OCI-LY1 (cell line): ENCODE measurements around the gene IL1RAPL2.

Source experiments
- H2AFZ ChIP-seq: fragments of 200-600 bp; sonication (generic), shearing (Covaris generic); 2 replicates; pipeline ENCODE4 v1.6.0; 2014; ENCODE audit warnings: antibody characterized with exemption, mild to moderate bottlenecking, low read length
- H3F3A ChIP-seq: fragments of 200-600 bp; sonication (generic), shearing (Covaris generic); 2 replicates; pipeline ENCODE4 v1.6.0; 2014; ENCODE audit warnings: mild to moderate bottlenecking, antibody characterized with exemption, low read length, moderate library complexity; ENCODE audit not compliant: insufficient read depth
- H3K27ac ChIP-seq: fragments of 200-600 bp; sonication (generic); 2 replicates; pipeline ENCODE4 v1.5.1; 2014; ENCODE audit warnings: low read length, mixed run types, mild to moderate bottlenecking, low read depth; ENCODE audit not compliant: poor library complexity, severe bottlenecking
- H3K27me3 ChIP-seq: fragments of 200-600 bp; sonication (generic); 2 replicates; pipeline ENCODE4 v1.6.0; 2014; ENCODE audit warnings: antibody characterized with exemption, mild to moderate bottlenecking, low read length, moderate library complexity; ENCODE audit not compliant: insufficient read depth
- H3K36me3 ChIP-seq: fragments of 200-600 bp; sonication (generic); 2 replicates; pipeline ENCODE4 v1.6.1; 2014; ENCODE audit warnings: mild to moderate bottlenecking, antibody characterized with exemption, low read length, moderate library complexity, mixed read lengths; ENCODE audit not compliant: insufficient read depth
- H3K4me1 ChIP-seq: fragments of 200-600 bp; sonication (generic); 2 replicates; pipeline ENCODE4 v1.5.1; 2014; ENCODE audit warnings: mild to moderate bottlenecking, low read length, moderate library complexity; ENCODE audit not compliant: insufficient read depth, severe bottlenecking
- H3K4me2 ChIP-seq: fragments of 200-600 bp; sonication (generic), shearing (Covaris generic); 2 replicates; pipeline ENCODE4 v1.6.1; 2014; ENCODE audit warnings: low read length
- H3K4me3 ChIP-seq: fragments of 200-600 bp; sonication (generic); 2 replicates; pipeline ENCODE4 v1.5.1; 2014; ENCODE audit warnings: low read length, low read depth, mild to moderate bottlenecking, mixed read lengths; ENCODE audit not compliant: poor library complexity, severe bottlenecking
- H3K79me2 ChIP-seq: fragments of 200-600 bp; shearing (Covaris generic); 2 replicates; pipeline ENCODE4 v1.6.1; 2016; ENCODE audit warnings: mixed run types, low read length, mixed read lengths; ENCODE audit not compliant: insufficient read depth
- H3K9ac ChIP-seq: fragments of 200-600 bp; sonication (generic), shearing (Covaris generic); 2 replicates; pipeline ENCODE4 v1.6.1; 2014; ENCODE audit warnings: mild to moderate bottlenecking, low read length, mixed read lengths
- H3K9me2 ChIP-seq: fragments of 200-600 bp; sonication (generic), shearing (Covaris generic); 2 replicates; pipeline ENCODE4 v1.6.1; 2014; ENCODE audit warnings: low read depth, mild to moderate bottlenecking, low read length, mixed read lengths
- H3K9me3 ChIP-seq: fragments of 200-600 bp; shearing (Covaris generic); 2 replicates; pipeline ENCODE4 v1.6.1; 2014; ENCODE audit warnings: low read length, mixed read lengths
- H4K20me1 ChIP-seq: fragments of 200-600 bp; sonication (generic), shearing (Covaris generic); 2 replicates; pipeline ENCODE4 v1.6.0; 2016; ENCODE audit warnings: mild to moderate bottlenecking, low read length; ENCODE audit not compliant: insufficient read depth
- EZH2 ChIP-seq: fragments of 200-600 bp; sonication (generic), shearing (Covaris generic); IDR thresholded peaks from 2 replicates; pipeline ENCODE4 v1.8.0; 2017; ENCODE audit warnings: borderline replicate concordance, mixed run types, mild to moderate bottlenecking, antibody characterized with exemption, low read length, moderate library complexity, mixed read lengths
- TF ChIP-seq, protein P1 (sequence below): fragments of 200-600 bp; sonication (generic), shearing (Covaris generic); IDR thresholded peaks from 2 replicates; pipeline ENCODE4 v1.5.1; 2017; ENCODE audit warnings: mild to moderate bottlenecking, antibody characterized with exemption, low read length, moderate library complexity, mixed read lengths

IL1RAPL2 gene

DNA sequence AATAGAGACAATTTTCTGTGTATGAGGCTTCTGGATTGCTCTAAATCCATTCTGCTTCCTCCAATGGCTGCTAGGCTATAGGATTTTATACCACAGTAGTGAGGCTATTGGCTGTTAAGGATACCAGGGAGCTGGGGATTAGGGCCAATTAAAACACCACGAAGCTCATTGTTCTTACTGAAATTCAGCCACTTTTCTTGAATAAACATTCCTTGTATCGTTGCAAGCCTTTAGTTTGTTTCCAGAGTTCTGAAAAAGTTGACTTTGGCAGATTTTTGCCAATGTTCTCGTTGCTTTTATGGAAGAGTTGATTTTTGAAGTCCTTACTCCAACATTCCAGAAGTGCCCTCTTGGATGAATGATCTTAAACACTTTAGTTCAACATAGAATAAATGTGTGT lies 892.8 kb downstream of the IL1RAPL2 start:
- no peaks in the 10 kb centered on the region for H3K27me3 ChIP-seq
- no peaks in the 10 kb centered on the region for H3K36me3 ChIP-seq
- no peak overlapping the region for H3K9ac ChIP-seq
- no peak overlapping the region for H3K4me2 ChIP-seq
- no peaks in the 10 kb centered on the region for H3K4me1 ChIP-seq
- no peaks in the 10 kb centered on the region for H4K20me1 ChIP-seq
- no peak overlapping the region for H2AFZ ChIP-seq
- no peak overlapping the region for H3K4me3 ChIP-seq
- no peak overlapping the region for H3K27ac ChIP-seq
- TF ChIP-seq EZH2, result no peak
- TF ChIP-seq, protein P1, sequence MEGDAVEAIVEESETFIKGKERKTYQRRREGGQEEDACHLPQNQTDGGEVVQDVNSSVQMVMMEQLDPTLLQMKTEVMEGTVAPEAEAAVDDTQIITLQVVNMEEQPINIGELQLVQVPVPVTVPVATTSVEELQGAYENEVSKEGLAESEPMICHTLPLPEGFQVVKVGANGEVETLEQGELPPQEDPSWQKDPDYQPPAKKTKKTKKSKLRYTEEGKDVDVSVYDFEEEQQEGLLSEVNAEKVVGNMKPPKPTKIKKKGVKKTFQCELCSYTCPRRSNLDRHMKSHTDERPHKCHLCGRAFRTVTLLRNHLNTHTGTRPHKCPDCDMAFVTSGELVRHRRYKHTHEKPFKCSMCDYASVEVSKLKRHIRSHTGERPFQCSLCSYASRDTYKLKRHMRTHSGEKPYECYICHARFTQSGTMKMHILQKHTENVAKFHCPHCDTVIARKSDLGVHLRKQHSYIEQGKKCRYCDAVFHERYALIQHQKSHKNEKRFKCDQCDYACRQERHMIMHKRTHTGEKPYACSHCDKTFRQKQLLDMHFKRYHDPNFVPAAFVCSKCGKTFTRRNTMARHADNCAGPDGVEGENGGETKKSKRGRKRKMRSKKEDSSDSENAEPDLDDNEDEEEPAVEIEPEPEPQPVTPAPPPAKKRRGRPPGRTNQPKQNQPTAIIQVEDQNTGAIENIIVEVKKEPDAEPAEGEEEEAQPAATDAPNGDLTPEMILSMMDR, result no peak
- H3K9me3 ChIP-seq, result no peaks in the 10 kb centered on the region
- no peaks in the 10 kb centered on the region for H3K79me2 ChIP-seq
- H3K9me2 ChIP-seq, result no peaks in the 10 kb centered on the region
- no peaks in the 10 kb centered on the region for H3F3A ChIP-seq

DNA sequence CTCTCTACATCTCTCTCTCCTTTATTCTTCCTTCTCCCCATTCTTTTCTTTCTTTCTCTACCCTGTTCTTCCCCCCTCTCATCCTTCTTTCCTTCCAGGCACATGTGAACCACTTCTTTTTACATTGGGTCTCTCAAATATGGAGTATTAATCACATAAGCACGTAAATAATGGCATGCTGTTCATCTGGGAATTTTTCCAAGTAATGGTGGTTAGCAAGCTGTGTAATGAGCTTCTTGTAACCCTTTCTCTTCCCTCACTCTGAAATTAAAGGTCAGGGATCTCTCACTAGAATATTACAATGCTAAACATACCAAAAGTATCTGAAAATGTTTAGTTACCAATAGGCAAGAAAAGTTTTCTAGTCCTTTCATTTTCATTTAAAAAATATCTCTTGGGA lies 894.4 kb downstream of the IL1RAPL2 start:
- H3K9me3 ChIP-seq, result no peaks in the 10 kb centered on the region
- H3K27me3 ChIP-seq, result no peaks in the 10 kb centered on the region
- H3F3A ChIP-seq, result no peaks in the 10 kb centered on the region
- H3K36me3 ChIP-seq, result no peaks in the 10 kb centered on the region
- no peak overlapping the region for H2AFZ ChIP-seq
- TF ChIP-seq, protein P1, result no peak
- TF ChIP-seq EZH2, result no peak
- H3K27ac ChIP-seq, result no peak overlapping the region
- H3K4me1 ChIP-seq, result no peaks in the 10 kb centered on the region
- H3K79me2 ChIP-seq, result no peaks in the 10 kb centered on the region
- no peak overlapping the region for H3K4me3 ChIP-seq
- H3K4me2 ChIP-seq, result no peak overlapping the region
- no peaks in the 10 kb centered on the region for H4K20me1 ChIP-seq
- no peaks in the 10 kb centered on the region for H3K9me2 ChIP-seq
- H3K9ac ChIP-seq, result no peak overlapping the region

- Histone ChIP-seq H3K9me2 (no peaks in the 10 kb centered on the region), H3K79me2 (no peaks in the 10 kb centered on the region), H3F3A (no peaks in the 10 kb centered on the region), H3K27ac (no peak overlapping the region), H3K4me2 (no peak overlapping the region), H3K27me3 (no peaks in the 10 kb centered on the region), H2AFZ (no peak overlapping the region), H3K4me1 (no peaks in the 10 kb centered on the region), H3K9ac (no peak overlapping the region), H4K20me1 (no peaks in the 10 kb centered on the region), H3K9me3 (no peaks in the 10 kb centered on the region), H3K36me3 (no peaks in the 10 kb centered on the region), H3K4me3 (no peak overlapping the region)
- no peak for TF ChIP-seq EZH2
- TF ChIP-seq, protein P1, result no peak
Observed at GRCh38 chrX:105461016-105461415, 895.0 kb downstream of the IL1RAPL2 start.
